Thyroid gland (tissue), 4 donors: ENCODE results near the gene UFC1.

ENCODE experiments used
- POLR2A ChIP-seq, 2 donors: fragments of 450-650 bp; IDR thresholded peaks; one replicate each; pipeline ENCODE4 v1.6.1; 2017; ENCODE audit warnings: antibody characterized with exemption in 2 of 2, mild to moderate bottlenecking in 2 of 2, moderate library complexity in 1 of 2
- TF ChIP-seq, protein P1 (sequence below), 6 experiments: fragments of 200-600 bp in 3 of 6; fragments of 450-650 bp in 3 of 6; sonication (generic) in 3 of 6; IDR thresholded peaks; one replicate each; pipeline ENCODE4 v1.5.1; 2016 to 2019; ENCODE audit warnings: antibody characterized with exemption in 6 of 6, mild to moderate bottlenecking in 2 of 6, inconsistent platforms in 1 of 6, moderate library complexity in 1 of 6

DNA sequence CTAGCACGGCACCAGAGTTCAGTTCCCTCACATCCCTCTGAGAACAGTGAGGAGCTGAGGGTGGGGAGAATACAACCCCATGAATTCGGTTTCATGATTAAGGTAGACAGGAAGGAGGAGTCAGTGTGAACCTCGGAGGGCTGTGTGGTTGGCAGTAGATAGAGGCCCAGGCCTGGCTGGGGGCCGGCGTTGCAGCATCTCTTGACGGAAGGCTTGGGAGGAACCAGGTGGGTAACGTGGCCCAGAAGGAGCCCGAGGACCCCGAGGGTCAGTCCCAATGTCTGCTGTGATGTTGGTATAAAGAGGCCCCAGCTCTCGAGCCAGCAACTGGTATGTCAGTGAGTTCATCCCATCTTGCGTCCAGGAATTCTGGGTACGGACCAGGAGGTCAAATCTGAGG is 17.9 kb downstream of the UFC1 start:
- TF ChIP-seq, protein P1, sequence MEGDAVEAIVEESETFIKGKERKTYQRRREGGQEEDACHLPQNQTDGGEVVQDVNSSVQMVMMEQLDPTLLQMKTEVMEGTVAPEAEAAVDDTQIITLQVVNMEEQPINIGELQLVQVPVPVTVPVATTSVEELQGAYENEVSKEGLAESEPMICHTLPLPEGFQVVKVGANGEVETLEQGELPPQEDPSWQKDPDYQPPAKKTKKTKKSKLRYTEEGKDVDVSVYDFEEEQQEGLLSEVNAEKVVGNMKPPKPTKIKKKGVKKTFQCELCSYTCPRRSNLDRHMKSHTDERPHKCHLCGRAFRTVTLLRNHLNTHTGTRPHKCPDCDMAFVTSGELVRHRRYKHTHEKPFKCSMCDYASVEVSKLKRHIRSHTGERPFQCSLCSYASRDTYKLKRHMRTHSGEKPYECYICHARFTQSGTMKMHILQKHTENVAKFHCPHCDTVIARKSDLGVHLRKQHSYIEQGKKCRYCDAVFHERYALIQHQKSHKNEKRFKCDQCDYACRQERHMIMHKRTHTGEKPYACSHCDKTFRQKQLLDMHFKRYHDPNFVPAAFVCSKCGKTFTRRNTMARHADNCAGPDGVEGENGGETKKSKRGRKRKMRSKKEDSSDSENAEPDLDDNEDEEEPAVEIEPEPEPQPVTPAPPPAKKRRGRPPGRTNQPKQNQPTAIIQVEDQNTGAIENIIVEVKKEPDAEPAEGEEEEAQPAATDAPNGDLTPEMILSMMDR (IDR thresholded peaks at IDR 0.05): no peak
- TF ChIP-seq POLR2A (IDR thresholded peaks at IDR 0.05): no peak
